K562 (cell line): Measurements from ENCODE around the gene SAFB. TPM values are rescaled to one million over a fixed set of nuclear protein-coding genes. Genes with fewer than 3 reads are reported as not detected.

Source experiments
- ESRRB ChIP-seq: fragments of 250-450 bp; sonication (Bioruptor Pico); IDR thresholded peaks from 2 replicates; pipeline ENCODE4 v1.5.0; 2020; ENCODE audit warnings: mild to moderate bottlenecking, moderate library complexity, borderline replicate concordance
- JUN ChIP-seq, 2 experiments: sonication (generic) in 1 of 2; formaldehyde crosslinking in 1 of 2; IDR thresholded peaks; 2 replicates each; pipeline versions ENCODE4 v1.6.1 to v1.8.0; 2012 to 2022; ENCODE audit warnings: borderline replicate concordance in 2 of 2, mild to moderate bottlenecking in 2 of 2, improper control_type of control experiment in 1 of 2, low read depth in 1 of 2, low read length in 1 of 2, missing genetic modification reagents in 1 of 2
- MAFK ChIP-seq: IDR thresholded peaks from 2 replicates; pipeline ENCODE4 v1.6.1; 2011; ENCODE audit warnings: low read length, improper control_type of control experiment
- MYC ChIP-seq, 2 experiments: fragments of 250-450 bp in 1 of 2; sonication (Bioruptor Pico) in 1 of 2; IDR thresholded peaks; 2 replicates each; pipeline versions ENCODE4 v1.5.1 to v1.6.1; 2012 to 2021; ENCODE audit warnings: low read depth in 2 of 2, borderline replicate concordance in 1 of 2, improper control_type of control experiment in 1 of 2, low read length in 1 of 2, mild to moderate bottlenecking in 1 of 2, moderate library complexity in 1 of 2
- POU5F1 ChIP-seq: fragments of 150-350 bp; IDR thresholded peaks from 2 replicates; pipeline ENCODE4 v1.6.1; 2014; ENCODE audit warnings: borderline replicate concordance, low read length, low read depth, mild to moderate bottlenecking; ENCODE audit not compliant: partially characterized antibody
- PRPF4 ChIP-seq: fragments of 200-400 bp; formaldehyde crosslinking; IDR thresholded peaks from one replicate; pipeline ENCODE4 v1.6.1; 2017; ENCODE audit warnings: low read length, low read depth, mild to moderate bottlenecking; ENCODE audit not compliant: insufficient read depth, poor library complexity, severe bottlenecking
- SMAD1 ChIP-seq: fragments of 150-350 bp; IDR thresholded peaks from 2 replicates; pipeline ENCODE4 v1.6.1; 2014; ENCODE audit warnings: low read length, low read depth; ENCODE audit not compliant: partially characterized antibody
- SMARCB1 ChIP-seq: IDR thresholded peaks from 2 replicates; pipeline ENCODE4 v1.6.1; 2011; ENCODE audit warnings: improper control_type of control experiment, low read depth; ENCODE audit not compliant: insufficient read length
- STAT6 ChIP-seq: sonication (generic); formaldehyde crosslinking; IDR thresholded peaks from 2 replicates; pipeline ENCODE4 v1.8.1; 2023; ENCODE audit warnings: mild to moderate bottlenecking, missing genetic modification reagents
- ZBTB34 ChIP-seq: fragments of 250-450 bp; sonication (Bioruptor Pico); IDR thresholded peaks from 2 replicates; pipeline ENCODE4 v1.8.0; 2021; ENCODE audit warnings: mild to moderate bottlenecking, moderate library complexity
- ZNF184 ChIP-seq: sonication (generic); formaldehyde crosslinking; IDR thresholded peaks from 2 replicates; pipeline ENCODE4 v1.5.0; 2020; ENCODE audit warnings: missing genetic modification reagents
- ZNF444 ChIP-seq: fragments of 250-450 bp; sonication (Bioruptor Pico); IDR thresholded peaks from 2 replicates; pipeline ENCODE4 v1.4.0; 2020; ENCODE audit warnings: mild to moderate bottlenecking, moderate library complexity
- polyA plus RNA-seq, 8 experiments: library from polyadenylated mRNA; depleted of rRNA in 4 of 8; stranded (reverse) in 5 of 8; unstranded in 3 of 8; fragments of >200 nt; fragmentation: Nextera tagmentation in 2 of 8; fragmentation: Illumina TruSeq in 1 of 8; extraction: Ambion mirVana in 2 of 8; extraction: Trizol in 1 of 8; gene quantifications; 2 replicates each; pipeline versions ENCODE4 v1.2.1 to v1.2.3, GENCODE V29; 2011 to 2014; ENCODE audit warnings: inconsistent platforms in 1 of 8, missing spikeins in 1 of 8
- total RNA-seq, 7 experiments: library from RNA; depleted of rRNA in 6 of 7; stranded (reverse); fragments of >200 nt in 6 of 7; fragmentation: Illumina TruSeq in 2 of 7; extraction: Trizol in 2 of 7; gene quantifications; 2 replicates each; pipeline versions ENCODE4 v1.2.1 to v1.2.3, GENCODE V29; 2011 to 2021; ENCODE audit warnings: low replicate concordance in 1 of 7
- TF ChIP-seq, protein P1 (sequence below): fragments of 450-650 bp; IDR thresholded peaks from 2 replicates; pipeline ENCODE4 v1.6.1; 2018; ENCODE audit not compliant: partially characterized antibody
- TF ChIP-seq, protein P2 (sequence below), 2 experiments: fragments of 450-650 bp; IDR thresholded peaks; 2 replicates each; pipeline ENCODE4 v1.6.1; 2016

SAFB gene
- total and polyA plus RNA-seq, 9 of the 15 experiments (the other 6 are each of a cell fraction or from before 2014, with no cell fraction given) = 1.1 to 151 (median 83.1) TPM

- peak; percentile 79 for TF ChIP-seq STAT6 (CRISPR knock-in tag)
- TF ChIP-seq, protein P1, sequence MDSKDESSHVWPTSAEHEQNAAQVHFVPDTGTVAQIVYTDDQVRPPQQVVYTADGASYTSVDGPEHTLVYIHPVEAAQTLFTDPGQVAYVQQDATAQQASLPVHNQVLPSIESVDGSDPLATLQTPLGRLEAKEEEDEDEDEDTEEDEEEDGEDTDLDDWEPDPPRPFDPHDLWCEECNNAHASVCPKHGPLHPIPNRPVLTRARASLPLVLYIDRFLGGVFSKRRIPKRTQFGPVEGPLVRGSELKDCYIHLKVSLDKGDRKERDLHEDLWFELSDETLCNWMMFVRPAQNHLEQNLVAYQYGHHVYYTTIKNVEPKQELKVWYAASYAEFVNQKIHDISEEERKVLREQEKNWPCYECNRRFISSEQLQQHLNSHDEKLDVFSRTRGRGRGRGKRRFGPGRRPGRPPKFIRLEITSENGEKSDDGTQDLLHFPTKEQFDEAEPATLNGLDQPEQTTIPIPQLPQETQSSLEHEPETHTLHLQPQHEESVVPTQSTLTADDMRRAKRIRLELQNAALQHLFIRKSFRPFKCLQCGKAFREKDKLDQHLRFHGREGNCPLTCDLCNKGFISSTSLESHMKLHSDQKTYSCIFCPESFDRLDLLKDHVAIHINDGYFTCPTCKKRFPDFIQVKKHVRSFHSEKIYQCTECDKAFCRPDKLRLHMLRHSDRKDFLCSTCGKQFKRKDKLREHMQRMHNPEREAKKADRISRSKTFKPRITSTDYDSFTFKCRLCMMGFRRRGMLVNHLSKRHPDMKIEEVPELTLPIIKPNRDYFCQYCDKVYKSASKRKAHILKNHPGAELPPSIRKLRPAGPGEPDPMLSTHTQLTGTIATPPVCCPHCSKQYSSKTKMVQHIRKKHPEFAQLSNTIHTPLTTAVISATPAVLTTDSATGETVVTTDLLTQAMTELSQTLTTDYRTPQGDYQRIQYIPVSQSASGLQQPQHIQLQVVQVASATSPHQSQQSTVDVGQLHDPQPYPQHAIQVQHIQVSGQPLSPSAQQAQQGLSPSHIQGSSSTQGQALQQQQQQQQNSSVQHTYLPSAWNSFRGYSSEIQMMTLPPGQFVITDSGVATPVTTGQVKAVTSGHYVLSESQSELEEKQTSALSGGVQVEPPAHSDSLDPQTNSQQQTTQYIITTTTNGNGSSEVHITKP = no peak
- peak; percentile 75 for TF ChIP-seq POU5F1
- no peak for TF ChIP-seq ESRRB (CRISPR knock-in tag)
- TF ChIP-seq SMARCB1 = no peak
- TF ChIP-seq MAFK = peak; percentile 6; the same call in 1 of the 2 replicates
- peak; percentile 67; the same call in 1 of the 2 replicates for TF ChIP-seq MYC (IDR thresholded peaks at IDR 0.05; ENCODE audit: low read depth, low read length)
- peak; percentile 31; the same call in 1 of the 2 replicates for TF ChIP-seq MYC (CRISPR knock-in tag; IDR thresholded peaks at IDR 0.05; ENCODE audit: borderline replicate concordance, low read depth)
- TF ChIP-seq ZNF444 (CRISPR knock-in tag) = no peak
- 0 out of 2 replicates have a peak, but pooled peaks have one; percentile 5 for TF ChIP-seq JUN (IDR thresholded peaks at IDR 0.05; ENCODE audit: borderline replicate concordance, low read depth, low read length)
- TF ChIP-seq JUN (CRISPR knock-in tag; IDR thresholded peaks at IDR 0.05; ENCODE audit: borderline replicate concordance) = no peak
- no peak for TF ChIP-seq ZNF184
- TF ChIP-seq, protein P2, sequence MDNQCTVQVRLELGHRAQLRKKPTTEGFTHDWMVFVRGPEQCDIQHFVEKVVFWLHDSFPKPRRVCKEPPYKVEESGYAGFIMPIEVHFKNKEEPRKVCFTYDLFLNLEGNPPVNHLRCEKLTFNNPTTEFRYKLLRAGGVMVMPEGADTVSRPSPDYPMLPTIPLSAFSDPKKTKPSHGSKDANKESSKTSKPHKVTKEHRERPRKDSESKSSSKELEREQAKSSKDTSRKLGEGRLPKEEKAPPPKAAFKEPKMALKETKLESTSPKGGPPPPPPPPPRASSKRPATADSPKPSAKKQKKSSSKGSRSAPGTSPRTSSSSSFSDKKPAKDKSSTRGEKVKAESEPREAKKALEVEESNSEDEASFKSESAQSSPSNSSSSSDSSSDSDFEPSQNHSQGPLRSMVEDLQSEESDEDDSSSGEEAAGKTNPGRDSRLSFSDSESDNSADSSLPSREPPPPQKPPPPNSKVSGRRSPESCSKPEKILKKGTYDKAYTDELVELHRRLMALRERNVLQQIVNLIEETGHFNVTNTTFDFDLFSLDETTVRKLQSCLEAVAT (IDR thresholded peaks at IDR 0.05) = peak in 1 of 2 experiments; percentile 77; a peak in 2 of 4 replicates
- peak; percentile 68 for TF ChIP-seq SMAD1
- peak; percentile 20 for TF ChIP-seq PRPF4
- no peak for TF ChIP-seq ZBTB34 (CRISPR knock-in tag)
Observed at GRCh38 chr19:5622465-5623396, at the start of gene SAFB, which contains the start of gene SAFB2 (continued).
